SW480 (cell line): Measurements from ENCODE around the gene C6orf15.
A peak's percentile ranks its signal among the peaks of the same experiment; 100 is the strongest.

Source experiments
- DNase-seq: peaks from one replicate; pipeline ENCODE4 v3.0.0-alpha.2; 2016; ENCODE audit warnings: low spot score

The C6orf15 gene

GRCh38 chr6:31130751-31131150 is 18.4 kb upstream of the C6orf15 start:
- DNase-seq = no peak

- no peak for DNase-seq
Measured at GRCh38 chr6:31129130-31129529, 16.8 kb upstream of the C6orf15 start.

DNA sequence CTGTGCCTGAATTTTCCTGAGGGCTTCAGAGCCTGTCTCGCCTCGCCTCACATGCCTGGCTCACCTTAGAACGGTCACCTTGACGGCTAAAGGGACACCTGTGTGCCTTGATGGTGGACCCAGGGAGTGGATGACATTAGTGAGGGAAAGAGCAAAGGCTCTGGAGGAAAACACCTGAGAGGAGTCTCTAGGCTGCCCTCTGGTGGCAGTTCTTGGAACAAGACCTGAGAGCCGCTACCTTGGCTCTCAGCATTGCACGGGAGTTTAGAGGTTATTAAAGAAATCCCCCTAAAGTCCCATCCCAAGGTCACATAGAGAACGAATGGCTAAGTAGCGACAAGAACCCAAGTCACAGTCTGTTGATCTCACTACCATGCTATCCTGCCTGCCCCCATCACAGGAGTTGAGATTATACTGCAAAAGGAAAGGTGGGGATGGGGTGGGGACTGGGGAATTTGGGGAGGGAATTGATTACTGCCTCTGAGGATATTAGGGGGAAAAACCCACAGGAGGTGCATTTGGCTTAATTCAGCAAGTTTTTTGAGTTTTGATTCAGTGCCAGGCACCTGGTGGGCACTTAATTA is 15.8 kb upstream of the C6orf15 start:
- peak; percentile 48 for DNase-seq

GRCh38 chr6:31126396-31127175 is 14.2 kb upstream of the C6orf15 start:
- DNase-seq = peak; percentile 43

DNA sequence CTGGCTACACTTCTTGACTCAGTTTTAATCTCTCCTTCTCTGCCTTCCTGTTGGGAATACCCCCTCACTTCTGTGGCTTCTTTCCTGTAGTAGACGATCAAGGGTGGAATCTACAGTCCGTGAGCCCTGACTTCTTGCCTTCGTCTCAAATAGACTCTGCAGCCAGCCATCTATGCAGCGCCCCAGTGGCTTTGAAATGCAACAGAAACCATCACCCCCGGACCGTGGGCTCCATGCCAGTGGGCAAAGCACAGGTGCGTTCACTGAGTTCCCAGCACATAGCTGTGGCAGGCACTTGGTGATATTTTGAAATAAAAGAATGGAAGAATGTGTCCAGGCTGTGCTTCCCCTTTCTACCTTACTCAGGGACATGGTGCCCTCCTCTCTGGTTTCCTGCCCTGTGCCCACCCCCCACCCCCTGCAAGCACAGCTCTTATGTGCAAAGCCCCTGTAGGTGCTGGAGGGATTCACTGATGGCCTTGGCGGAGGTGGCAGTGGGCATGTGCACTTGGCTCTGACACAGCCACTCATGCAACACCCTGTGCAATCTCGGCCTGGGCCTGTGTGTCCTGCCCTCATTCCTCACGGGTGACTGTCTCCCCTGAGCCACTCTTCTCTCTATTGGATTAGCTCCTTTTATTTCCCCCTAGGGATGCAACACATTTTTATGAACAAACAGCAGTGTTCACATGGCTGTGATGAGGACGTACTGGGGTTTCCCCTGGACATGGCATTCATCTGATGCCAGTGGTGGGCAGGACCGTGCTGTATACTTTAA is 13.4 kb upstream of the C6orf15 start:
- peak; percentile 35 for DNase-seq

DNA sequence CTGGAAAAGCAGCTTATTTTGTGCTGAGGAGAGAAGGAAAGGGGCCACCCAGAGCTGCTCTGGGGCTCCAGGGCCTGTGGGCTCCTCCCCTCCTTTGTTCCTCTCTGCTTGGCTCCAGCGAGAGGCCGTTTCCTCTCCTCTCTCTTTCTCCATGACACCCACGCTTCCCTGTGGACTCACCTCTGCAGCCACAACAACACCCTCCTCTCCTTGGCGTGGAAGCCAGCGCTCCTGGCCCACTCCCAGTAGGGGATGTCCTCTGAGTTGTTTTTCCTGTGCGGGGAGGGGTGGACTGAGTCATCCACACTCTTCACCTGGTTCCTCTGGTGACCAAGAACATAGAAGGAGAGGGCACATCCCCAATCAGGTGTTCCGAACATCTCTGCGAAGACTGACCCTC is 12.8 kb upstream of the C6orf15 start:
- DNase-seq = peak; percentile 58

DNA sequence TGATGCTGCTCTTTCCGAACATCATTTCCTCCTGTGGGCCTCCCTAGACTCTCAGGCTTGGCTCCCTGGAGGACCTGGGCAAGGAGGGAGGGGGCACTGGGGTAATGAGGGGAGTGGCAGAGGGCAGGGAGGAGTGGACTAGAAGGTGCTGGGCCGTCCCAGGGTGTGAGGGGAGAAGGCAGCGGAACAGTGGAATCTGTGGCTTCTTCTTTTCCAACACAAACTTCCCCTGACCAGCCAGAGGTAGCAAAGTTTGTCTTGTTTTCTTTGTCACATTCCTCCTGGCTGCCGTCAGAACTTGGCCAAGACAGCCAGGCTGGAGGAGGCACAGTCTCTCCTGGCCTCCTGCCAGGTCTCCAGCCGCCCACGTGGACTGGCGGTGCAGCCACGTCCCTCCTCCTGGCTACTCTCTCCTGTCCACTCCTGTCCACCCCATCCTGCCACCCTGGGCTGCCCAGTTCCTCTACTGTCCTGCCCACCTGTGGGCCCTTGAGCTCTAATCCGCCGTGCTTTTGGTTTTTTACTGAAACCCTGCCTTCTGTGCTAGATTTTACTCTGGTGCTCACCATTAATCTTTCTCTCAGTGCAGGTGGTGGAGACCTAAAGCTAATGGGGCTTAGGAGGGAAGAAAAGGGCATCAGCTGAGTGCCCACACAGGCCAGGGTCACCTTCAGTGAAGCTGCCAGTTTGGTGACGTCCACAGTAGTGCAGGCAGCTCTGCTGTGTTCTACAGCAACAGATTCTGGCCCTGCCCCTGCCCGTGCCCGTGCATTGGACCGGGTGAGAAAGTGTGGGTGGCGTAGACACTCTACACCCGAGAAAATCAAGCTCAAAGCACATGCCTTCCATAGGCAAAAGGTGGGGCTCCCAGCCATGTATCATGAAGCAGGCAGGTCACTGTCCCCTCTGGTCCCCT is 10.7 kb upstream of the C6orf15 start:
- DNase-seq = peak; percentile 29

GRCh38 chr6:31121131-31121790 is 8.9 kb upstream of the C6orf15 start:
- no peak for DNase-seq

- no peak for DNase-seq
Measured at GRCh38 chr6:31120151-31120915, 8.0 kb upstream of the C6orf15 start, which contains the start of gene CDSN. Gene CDSN, minus strand, starts transcription at chr6:31120446. Its CDS starts 27 bp downstream, at chr6:31120419.

DNA sequence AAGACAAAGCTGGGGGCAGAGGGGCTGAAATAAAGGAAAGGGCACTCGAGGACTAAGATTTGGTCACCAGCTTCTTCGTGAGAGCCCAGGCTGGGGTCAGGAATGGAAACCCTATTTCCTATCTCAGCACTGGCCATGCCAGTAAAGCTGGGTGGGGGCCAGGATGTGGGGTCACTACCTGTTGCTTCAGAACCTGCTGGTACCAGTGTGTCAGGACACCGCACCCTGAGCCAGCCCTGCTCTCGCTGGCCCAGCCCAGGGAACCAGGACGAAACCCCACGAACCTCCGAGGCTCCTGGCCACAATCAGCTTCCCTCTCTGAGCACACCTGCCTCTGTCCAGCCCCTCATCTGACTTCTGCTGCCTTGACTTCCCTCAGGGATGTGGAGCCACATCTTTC is 5.8 kb upstream of the C6orf15 start:
- DNase-seq = no peak

DNA sequence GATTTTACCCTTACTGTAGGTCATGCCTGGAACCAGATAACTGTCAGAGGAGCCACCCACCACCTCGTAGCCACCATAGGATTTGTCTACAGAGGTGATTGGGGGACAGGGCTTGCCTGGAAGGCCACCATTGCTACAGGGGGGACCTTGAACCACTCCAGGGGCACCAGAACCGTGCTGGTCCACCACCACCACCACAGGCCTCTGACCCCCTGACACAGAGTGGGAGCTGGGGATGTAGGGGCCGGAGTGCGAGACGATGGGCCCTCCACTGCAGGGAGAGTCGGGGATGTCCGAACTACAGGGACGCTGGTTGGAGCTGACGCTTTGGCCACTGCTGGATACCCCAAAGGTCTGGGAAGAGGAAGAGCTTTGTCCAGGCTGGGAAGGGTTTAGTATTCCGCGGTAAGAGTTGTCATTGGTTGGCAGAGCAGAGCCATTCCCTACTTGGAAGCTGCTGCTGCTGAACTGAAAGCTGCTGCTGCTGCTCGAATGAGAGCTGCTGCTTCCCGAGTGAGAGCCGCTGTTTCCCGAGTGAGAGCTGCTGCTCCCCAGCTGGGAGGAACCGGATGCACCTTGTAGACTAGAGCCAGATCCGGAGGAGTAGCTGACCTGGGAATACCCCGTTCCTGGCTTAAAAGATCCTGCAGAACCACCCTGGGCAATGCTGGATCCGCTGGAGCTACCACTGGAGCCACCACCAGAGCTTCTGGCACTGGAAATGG is 4.4 kb upstream of the C6orf15 start:
- no peak for DNase-seq

- no peak for DNase-seq
Measured at GRCh38 chr6:31115941-31116560, 3.7 kb upstream of the C6orf15 start.

- peak; percentile 65 for DNase-seq
Measured at GRCh38 chr6:31114970-31115849, 2.8 kb upstream of the C6orf15 start.

DNA sequence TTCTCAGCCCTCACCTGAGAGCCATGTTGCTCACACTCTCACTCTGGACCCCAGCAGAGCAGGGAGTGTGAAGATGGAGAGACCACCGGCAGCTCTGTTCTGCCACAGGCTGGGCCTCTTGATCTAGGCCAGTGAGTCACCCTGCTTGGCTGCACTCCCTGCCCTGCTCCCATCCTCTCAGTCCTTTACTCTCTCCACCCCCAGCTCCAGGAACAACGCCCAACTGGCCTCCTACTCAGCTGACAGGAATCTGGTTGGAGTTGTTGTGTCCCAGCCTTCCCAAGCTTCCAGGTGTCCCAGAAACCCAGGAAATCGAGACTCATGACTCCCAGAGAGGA is 2.1 kb upstream of the C6orf15 start, which contains the start of gene PSORS1C1:
PSORS1C1 (plus strand) TSS at position 260 of the 338 bp plus-strand sequence. CDS start 14,833 bp downstream, outside the sequence.
- peak; percentile 88 for DNase-seq

DNA sequence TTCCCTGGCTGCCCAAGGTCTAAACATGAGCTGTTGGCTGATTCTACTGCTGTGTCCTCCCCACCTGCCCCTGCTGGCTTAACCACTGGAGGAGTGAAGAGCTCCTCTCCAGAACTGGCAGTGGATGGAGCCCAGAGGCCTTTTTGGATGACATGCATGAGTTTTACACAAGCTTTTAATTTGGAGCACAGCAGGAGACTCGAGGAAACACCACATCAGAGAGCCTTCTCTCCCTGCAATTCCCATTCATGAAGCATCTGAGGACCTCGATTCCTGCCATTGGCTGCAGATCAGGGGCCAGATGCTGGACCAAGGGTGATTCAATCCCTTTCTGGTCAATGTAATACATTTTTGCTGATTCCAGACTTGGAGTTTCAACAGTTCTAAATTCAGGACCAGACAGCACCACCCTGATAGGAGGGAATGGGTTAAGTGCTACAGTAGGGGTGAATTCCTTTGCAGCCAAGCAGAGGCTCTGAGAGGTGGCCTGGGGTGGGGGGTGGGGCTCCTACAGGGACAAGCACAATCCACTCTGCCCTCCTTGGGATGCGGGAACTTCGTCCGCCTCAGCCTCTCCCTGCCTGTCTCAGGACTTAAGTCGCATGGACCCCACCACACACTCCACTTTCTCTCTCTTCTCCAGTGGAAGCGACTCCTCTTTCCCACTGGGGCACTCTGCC is 1.6 kb upstream of the C6orf15 start:
- DNase-seq = no peak

DNA sequence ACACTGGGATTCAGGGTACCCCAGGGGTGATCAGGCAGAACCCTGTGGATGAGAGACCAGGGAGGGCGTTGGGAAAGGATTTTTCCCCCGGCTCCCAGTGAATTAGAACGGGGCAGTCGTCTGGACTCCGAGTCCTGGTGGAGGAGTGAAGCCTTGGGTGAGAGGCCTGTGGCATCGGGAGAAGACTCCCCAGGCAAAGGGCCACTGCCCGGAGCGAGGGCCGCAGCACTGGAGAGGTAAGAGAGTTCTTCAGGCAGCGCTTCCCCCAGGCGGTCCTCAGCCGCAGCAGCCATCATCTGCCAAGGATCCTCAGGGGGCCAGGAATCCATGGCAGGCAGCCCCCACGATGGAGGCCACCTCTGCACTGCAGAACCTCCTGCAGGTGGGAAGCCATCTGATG is 663 bp downstream of the C6orf15 start:
- DNase-seq = no peak

- DNase-seq = no peak
Measured at GRCh38 chr6:31110825-31111582, 1.4 kb downstream of the C6orf15 start.
